Fibroblast of lung (primary cell): ENCODE data around the gene EIF2B5.

Source experiments
- EZH2 ChIP-seq: IDR thresholded peaks from 2 replicates; pipeline ENCODE4 v1.5.1; 2012; ENCODE audit warnings: low read length, control low read depth, mild to moderate bottlenecking; ENCODE audit errors: missing control alignments
- TF ChIP-seq, protein P1 (sequence below), 2 donors: IDR thresholded peaks in 1 of 2; conservative IDR thresholded peaks in 1 of 2; 1 replicate in 1 of 2; 2 replicates in 1 of 2; pipeline ENCODE4 v1.5.1; 2011 to 2012; ENCODE audit warnings: low read length in 2 of 2, control low read depth in 1 of 2, inconsistent platforms in 1 of 2, low read depth in 1 of 2, mild to moderate bottlenecking in 1 of 2

DNA sequence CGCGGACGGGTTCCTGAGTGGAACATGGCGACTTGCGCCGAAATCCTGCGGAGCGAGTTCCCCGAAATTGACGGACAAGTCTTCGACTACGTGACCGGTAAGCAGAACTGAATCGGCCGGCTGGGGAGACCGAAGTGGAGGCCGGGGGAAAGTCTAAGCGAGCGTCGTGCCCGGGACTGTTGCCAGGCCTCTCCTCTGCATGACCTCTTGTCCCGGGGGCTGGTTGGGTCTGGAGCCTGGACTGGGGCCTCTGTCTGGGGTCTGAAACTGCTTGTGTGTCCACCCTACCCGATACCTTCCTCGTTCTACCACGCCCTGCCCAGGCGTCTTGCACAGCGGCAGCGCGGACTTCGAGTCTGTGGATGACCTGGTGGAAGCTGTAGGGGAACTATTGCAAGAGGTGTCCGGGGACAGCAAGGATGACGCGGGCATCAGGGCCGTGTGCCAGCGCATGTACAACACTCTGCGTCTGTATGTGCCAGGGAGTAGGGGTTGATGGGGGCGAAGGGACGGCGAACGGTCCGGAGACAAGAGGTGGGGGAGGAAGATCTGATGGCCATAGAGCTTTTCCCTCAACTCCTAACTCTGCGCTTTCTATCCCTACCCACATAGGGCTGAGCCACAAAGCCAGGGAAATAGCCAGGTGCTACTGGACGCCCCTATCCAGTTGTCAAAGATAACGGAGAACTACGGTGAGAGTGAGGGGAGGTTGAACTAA lies 51.2 kb downstream of the EIF2B5 start, which contains the start of gene ABCF3:
- TF ChIP-seq, protein P1, sequence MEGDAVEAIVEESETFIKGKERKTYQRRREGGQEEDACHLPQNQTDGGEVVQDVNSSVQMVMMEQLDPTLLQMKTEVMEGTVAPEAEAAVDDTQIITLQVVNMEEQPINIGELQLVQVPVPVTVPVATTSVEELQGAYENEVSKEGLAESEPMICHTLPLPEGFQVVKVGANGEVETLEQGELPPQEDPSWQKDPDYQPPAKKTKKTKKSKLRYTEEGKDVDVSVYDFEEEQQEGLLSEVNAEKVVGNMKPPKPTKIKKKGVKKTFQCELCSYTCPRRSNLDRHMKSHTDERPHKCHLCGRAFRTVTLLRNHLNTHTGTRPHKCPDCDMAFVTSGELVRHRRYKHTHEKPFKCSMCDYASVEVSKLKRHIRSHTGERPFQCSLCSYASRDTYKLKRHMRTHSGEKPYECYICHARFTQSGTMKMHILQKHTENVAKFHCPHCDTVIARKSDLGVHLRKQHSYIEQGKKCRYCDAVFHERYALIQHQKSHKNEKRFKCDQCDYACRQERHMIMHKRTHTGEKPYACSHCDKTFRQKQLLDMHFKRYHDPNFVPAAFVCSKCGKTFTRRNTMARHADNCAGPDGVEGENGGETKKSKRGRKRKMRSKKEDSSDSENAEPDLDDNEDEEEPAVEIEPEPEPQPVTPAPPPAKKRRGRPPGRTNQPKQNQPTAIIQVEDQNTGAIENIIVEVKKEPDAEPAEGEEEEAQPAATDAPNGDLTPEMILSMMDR (conservative IDR thresholded peaks at IDR 0.05 in 1 of 2, IDR thresholded peaks at IDR 0.05 in 1 of 2; ENCODE audit: low read depth in 1 of 2, low read length in 2 of 2), result no peak
- TF ChIP-seq EZH2, result no peak
